ENCODE measurements around the gene GBA2.

GBA2 gene

DNA sequence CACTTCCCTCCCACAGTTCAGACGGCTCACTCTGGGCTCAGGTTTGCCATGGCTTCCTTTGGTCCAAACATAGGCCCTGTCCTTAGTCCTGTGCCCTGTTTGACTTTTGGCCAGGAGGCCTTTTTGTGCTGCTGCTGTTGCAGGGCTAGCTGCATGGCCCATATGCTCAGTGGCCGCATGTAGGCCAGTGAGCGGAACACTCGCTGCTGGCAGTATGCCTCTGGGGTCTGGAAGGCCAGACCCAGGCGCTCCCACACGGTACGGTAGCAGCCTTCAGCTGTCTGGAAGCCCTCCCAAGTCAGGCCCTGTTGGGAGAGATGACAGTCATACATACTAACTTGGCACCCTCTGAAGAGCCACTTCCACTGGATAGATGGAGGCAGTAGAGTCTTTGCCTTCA, 11.9 kb downstream of the GBA2 start:
- no peak for DNase-seq (ENCODE audit: low spot score)

DNA sequence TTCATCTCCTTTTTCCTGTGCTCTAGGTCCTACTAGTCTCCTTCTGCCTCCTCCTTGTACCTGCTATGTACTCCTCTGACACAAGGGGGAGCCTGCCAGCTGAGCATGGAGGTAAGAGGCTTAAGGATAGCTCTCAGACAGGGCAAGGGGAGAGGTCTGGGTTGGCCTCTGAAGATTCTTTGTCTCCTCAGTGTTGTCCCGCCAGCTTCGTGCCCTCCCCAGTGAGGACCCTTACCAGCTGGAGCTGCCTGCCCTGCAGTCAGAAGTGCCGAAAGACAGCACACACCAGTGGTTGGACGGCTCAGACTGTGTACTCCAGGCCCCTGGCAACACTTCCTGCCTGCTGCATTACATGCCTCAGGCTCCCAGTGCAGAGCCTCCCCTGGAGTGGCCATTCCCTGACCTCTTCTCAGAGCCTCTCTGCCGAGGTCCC, 12.8 kb downstream of the GBA2 start:
- peak; percentile 80 for DNase-seq (ENCODE audit: low spot score)

DNA sequence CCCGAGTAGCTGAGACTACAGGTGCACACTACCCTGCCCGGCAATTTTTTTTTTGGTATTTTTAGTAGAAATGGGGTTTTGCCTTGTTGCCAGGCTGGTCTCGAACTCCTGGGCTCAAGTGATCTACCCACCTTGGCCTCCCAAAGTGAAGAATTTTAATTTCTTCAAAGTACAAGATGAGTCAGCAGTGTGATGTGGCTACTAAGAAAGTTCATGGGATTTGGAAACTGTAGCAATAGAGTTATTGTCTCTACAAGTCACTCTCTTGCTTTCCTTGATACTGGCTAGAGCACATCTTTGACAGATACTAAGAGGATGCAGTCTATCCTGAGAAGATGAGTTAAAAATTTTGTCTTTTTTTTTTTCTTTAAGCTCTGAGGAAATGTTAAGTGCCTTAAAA, 14.9 kb downstream of the GBA2 start:
- no peak for DNase-seq (ENCODE audit: low spot score)

DNA sequence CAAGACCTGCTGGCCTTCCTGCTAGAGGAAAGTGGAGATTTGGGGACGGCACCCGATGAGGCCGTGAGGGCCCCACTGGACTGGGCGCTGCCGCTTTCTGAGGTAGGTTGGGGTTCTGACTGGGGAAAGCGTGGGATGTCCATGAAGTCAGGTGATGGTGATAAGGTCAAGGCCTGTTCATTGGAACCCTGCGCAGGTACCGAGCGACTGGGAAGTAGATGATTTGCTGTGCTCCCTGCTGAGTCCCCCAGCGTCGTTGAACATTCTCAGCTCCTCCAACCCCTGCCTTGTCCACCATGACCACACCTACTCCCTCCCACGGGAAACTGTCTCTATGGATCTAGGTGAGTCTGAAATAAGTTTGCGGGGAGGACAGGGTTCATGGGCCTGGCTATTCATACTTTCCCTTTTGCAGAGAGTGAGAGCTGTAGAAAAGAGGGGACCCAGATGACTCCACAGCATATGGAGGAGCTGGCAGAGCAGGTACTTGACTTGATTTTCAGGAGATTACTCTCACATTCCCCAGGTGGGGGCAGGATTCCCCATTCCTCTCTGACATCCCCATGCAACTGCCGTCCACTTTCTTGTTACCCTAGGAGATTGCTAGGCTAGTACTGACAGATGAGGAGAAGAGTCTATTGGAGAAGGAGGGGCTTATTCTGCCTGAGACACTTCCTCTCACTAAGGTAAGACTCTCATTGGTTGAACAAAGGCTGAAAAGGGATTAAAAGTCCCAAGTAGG, 16.1 kb downstream of the GBA2 start:
- DNase-seq (ENCODE audit: low spot score) = peak; percentile 61

DNA sequence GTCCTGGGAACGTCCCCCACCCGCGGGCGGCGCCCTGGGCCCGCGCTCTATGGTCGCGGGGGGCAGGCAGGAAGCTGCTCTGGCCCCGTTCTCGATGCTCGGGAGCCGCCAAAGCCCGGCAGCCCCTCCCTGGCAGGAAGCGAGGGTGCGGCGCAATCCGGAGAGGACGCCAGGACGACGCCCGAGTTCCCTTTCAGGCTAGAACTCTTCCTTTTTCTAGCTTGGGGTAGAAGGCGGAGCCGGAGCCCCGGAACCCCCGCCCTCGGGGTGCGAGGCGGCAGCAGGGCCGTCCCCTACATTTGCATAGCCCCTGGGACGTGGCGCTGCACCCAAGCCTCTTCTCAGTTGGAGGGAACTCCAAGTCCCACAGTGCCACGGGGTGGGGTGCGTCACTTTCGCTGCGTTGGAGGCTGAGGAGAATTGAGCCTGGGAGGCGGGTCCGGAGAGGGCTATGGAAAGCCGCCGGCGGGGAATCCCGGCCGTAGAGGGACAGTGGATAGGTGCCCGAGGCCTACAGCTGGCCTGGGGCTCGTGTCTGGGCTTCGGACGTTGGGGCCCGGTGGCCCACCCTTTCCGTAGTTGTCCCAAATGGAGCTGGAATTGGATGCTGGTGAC, 16.7 kb downstream of the GBA2 start, which contains the start of the genes CREB3 and TLN1:
TSS of gene CREB3 (plus strand) at position 482 of the 615 bp plus-strand sequence. CDS start at position 589, 107 bp downstream.
TSS of gene TLN1 (minus strand) at position 11 of the 615 bp plus-strand sequence. CDS start 6,501 bp downstream, outside the sequence.
- DNase-seq (ENCODE audit: low spot score) = peak; percentile 97

DNA sequence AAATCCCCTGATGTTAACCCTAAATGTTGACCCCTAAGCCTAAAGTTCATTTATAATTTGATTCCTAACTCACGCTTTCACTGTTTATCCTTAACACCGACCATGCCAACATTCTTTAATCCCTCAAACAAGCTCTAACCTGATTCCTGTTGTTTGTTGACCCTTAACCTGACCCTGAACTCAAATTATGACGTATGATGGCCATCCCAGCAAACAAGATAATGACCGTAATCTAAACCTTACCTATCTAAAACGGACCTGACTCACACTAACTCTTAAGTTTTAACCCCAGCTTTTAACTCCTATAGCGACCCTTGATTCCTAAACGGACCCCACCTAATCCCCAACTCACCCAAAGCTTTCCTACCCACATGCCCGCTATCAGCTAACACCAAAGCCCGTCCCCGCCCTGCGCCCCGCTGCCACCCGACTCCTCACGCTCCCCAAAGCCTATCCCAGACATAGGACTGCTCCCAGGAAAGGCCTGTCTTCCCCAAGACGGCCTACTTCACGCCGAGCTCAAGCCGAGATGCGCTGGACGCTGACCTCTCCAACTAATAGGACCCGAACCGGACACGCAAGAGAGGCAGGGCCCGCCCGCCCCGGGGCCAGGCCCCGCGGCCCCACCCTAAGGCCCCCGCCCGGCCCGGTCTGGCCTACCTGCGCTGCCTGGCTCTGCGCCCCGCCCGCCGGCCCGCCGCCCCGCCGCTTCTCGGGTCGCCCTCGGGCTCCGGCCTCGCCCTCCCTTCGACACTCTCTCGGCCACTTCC, 17.4 kb downstream of the GBA2 start:
- DNase-seq (ENCODE audit: low spot score) = no peak

DNA sequence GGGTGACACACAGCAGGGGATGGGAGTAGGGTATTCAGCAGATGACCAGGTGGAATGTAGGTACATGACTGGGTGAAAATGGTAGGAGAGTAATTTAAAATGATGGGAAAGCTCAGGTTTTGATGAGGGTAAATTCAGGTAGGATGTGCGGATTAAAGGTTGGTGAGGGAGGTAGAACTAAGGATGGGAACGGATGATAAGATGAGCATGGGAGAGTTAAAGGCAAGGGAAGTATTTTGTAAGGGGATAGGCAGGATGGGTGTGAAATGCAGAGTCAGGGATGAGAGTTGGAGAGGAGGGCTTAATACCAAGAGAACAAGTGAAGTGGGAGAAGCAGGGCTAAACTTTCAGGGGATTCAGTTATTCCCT, 18.6 kb downstream of the GBA2 start:
- no peak for DNase-seq (ENCODE audit: low spot score)

DNA sequence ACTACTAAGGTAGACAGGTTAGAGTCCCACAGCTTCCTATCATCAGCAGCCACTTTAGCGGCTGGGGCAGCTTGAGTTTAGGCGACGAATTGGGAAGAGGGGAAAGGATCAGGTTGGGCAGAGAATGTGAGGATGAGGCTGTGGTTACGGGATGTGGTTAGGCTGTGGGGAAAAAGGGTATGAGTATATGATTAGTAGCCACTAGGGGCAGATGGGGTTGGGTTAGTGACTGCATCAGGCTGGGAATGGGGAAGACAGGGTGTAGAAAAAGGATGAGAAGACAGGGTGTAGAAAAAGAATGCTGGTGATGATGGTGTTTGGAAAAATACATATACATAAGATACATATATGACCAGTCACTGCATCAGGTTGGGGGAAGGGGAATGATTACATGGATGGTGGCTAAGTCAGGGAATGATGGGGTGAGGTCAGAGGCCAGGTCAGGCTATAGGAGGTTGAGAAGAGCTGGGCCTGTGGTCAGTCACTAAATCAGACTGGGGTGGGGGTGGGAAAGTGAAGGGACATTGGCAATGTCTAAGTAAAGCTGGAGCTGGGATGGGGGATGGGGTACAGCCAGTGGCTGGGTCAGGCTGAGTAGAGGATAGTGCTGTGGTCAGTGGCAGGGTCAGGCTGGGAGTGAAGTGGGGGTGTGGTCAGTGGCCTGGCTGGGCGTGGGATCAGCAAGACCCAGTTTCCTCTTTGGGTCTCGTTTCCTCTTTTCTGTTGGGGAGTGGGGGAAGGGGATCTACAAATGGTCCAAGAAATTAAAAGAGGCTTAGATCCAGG, 19.1 kb downstream of the GBA2 start:
- peak; percentile 54 for DNase-seq (ENCODE audit: low spot score)

DNA sequence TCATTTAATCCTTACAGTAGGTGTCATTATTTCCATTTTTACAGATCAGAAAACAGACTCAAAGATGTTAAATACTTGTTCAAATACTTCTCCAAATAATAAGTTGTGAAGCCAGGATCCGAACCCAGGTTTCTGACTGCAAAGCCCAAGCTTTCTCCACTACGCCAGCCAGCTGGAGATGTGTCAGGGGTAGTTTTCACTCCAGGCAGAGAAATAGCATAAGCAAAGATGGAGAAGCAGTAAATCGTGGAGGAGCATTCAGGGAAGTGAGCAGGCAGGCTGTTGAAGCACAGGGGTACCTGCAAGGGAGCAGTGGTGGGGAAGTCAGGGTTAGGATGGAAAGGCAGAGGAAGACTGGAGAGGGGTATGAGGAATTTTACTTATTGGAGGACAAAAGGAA, 19.9 kb downstream of the GBA2 start:
- DNase-seq (ENCODE audit: low spot score) = no peak

DNA sequence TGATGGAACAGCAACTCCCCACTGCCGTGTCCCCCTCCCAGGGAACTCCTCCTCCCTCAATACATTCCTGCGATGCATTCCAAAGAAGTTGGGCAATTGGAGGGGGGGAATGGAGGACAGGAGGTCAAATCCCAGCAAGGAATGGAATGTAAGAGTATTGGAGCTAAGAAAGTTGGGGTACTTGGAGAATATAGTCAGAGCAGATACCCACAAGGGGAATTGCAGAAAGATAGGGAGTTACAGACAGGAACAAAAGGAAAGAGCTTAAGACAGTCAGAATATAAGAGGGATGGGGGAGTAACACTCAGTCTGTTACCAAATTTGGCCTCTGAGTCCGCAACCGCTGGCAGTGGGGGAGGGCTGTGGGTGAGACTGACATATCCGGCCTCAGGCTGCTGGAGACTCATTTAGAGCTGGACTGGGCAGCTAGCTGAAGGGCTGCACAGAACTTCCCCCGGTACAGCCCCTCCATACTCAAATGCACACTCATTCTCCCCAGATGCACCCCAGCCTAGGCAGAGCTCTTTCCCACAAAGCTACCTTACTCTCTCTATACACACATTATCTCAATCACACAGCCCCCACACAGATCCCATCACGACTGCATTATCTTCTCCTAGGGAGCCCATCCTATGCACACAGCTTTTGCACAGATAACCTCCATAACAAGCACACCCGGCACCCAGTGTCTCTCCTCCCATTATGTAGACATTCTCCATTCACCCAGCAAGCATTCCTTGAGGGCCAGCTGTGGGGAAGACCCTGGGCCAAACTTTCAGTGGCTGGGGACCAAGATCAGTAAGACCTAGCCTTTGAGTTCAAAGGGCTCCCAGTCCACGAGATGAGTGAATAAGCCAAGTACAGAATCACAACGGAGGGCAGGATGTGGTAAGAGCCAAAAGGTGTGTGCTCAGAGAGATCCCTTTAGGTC, 20.7 kb downstream of the GBA2 start:
- peak; percentile 78 for DNase-seq (ENCODE audit: low spot score)

DNA sequence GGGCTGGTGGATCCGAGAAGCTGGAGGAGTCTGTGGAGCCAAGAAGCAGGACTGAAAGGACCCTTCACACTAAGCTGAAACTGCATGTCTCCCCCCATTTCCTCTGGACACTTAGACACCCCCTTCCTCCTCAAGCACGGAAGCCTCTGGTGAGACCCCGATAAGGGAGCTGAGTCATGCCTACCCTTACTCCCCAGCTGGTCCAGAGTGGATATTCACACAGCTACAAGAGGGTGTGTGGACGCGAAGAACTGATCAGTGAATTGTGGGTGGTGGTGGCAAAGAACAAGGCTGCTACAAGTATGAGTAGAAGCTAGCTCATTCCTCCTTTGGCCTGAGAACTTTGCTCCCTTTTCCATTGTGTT, 21.4 kb downstream of the GBA2 start:
- DNase-seq (ENCODE audit: low spot score) = no peak

DNA sequence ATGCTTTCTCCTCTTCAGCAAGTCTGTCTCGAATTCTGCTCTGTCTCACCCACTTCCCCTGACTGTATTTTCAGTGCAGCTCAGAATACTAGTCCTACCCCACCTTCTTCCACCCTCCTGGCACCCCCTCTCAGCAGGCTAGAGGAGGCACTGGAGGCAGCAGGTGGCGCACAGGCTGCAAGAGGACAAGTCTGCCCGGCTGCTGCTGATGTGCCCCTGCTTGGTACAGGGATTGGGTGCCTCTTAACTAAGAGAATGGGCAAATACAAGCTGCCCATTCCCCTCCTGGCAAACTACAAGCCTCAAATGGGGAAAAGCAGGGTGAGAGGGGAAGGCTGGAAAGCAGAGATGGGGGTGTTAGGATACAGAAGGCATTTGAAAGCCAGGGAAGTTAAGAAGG, 22.1 kb downstream of the GBA2 start:
- no peak for DNase-seq (ENCODE audit: low spot score)

DNA sequence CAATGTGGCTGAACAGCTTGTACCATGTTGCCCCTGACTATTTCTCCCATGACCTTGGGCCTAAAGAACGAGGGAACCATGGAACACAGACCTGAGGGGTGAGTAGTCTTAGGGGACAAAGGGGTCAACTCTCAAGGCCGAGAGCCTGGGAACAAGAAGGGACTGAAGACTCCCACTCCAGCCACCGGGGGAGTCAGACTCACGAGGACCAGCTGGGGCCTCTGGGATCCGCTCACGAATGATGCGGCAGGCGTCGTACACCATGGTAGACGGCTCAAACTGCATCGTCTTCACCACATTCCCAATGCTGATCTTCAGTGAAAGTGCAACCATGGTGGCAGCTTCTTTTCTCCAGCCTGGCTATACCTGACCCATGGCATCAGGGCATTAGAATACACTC, 23.7 kb downstream of the GBA2 start:
- DNase-seq (ENCODE audit: low spot score) = no peak

DNA sequence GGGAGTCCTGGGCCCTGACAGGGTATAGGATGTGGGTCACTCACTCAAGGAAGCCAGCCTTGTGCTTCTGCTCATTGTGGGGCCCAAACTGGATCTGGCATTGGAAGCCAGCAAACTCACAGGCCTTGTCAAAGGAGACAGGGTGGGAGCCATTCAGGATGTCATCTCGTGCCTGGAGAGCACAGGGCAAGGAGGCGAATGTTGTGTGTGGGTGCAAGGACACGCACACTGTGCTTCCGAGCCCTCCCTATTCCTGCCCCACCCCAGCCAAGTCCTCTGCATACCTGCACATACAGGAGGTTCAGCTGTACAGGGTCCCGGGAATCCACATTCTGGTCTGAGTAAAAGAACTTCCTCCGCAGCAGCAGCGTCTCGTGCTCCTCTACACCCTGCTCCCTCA, 25.1 kb downstream of the GBA2 start:
- no peak for DNase-seq (ENCODE audit: low spot score)

DNA sequence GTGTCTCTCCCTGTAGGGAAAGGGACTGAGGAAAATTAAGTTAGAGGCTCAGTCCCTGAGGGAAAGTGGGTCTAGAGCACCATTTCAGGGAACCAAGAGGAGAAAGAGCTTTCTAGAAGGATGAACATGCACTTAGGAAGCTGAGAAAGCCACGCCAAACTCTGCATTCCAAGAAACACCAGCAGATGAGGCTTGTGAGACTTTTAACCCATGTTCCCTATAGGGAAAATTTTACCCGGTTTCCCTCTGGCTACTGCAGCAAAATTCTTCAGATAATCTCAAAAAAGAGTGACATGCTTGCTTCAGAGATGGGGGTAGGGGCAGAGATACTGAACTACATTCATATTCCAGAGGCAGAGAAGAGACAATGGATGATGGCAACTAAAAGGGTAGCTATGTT, 25.6 kb downstream of the GBA2 start:
- DNase-seq (ENCODE audit: low spot score) = no peak

DNA sequence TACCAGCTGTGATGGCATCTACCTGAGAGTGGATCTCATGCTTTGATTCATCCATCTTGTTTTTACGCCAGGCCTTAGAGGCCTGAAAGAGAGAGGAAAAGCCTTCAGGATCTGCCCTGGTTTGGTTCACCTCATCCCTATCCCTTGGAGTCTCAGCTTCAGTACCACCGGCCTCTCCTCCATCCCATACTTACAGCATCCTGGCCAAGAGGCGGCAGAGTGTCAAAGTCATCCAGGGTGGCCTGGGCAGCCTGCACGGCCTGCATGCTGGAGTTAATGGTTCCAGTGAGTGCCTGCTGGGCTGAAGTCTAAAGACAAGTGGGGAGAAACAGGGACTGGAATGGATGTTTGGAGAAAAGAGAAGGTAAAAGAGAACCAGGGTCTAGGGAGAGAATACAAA, 29.5 kb downstream of the GBA2 start:
- DNase-seq (ENCODE audit: low spot score) = no peak

DNA sequence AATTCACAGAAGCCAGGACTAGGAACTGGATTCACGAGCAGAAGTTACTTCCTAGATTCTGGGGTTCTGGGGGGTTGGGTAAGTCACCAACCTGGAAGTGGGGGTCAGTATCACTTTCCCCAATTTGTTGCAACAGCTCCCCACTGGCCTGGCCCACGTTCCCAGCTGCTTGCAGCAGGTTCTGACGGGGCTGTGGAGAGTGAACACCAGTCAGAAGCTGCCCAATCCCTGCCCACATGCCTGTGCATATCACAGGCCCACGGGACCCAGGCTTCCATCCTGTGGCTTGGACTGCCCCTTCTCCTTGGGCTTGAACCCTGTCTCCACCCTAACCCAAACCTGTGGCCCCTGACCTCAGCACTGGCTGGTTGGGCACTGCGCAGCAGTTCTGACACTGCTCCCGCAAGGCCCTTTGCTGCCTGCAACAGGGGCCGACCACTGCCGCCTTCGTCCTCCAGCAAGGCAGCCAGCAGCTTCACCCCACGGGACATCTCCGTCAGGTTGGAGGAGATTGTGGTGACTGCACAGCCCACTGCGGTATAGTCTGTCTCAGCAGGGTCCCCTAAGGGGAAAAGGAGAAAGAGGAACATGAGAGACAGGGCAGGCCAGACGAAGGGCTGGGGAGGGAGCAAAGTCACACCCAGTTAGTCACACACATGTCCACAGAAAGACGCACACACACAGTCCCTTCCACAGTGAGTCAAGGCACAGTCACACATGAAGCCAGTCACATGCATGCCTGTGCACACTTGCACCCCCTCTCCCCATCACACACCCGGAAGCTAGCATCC, 30.1 kb downstream of the GBA2 start:
- DNase-seq (ENCODE audit: low spot score) = peak; percentile 29

DNA sequence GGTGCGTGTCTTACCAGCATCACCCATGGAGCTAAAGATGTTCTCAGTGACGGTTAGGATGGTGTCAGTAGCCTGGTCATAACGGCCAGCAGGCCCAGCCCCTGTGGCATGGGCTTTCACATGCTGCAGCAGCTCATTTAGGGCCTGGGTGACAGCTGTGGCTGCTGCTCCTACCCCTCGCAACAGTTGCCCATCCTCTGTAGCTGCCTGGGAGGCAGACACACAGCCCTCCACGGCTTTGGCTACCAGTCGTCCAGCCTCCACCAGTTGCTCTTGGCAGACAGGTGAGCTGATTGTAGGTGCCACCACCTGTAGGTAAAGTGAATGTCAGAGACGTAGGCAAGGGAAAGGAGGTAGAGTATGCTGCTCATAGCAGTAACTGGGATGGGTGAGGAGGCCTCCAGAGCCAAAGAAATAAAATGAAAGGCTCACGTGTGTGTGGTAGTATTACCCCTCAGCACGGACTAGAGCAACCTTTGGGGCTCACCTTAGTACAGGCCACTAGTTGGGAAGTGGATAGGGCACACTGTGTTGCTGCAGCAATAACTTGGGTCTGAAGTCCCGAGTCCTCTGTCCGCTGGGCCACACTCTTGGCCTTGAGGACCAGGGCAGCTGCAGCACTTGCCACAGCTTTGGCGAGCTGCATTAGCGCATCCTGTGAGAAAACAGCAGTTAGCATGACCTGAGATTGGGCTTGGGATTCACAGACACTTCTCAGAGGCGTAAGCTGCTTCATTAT, 31.7 kb downstream of the GBA2 start:
- DNase-seq (ENCODE audit: low spot score) = no peak

DNA sequence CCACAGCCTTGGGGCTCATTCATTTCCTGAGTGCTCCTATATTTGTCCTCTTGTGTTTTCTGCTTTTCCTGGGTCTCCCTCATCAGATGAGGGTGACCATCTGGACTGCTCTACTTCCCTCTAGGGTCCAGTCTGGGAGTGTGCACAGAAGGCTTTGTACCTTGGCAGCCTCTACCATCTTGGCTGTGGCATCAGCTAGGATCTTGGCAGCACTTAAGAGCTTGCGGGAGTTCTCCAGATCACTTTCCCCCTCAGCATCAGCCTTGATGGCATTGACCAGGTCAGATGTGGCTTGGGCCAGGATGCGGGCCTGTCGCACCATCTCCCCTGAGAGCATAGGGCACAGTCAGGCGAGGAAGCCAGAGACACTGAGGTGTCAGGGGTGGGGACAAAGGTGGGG, 32.8 kb downstream of the GBA2 start:
- DNase-seq (ENCODE audit: low spot score) = peak; percentile 32

Measured in ecto neural progenitor cell (in vitro differentiated cells).